IMR-90 (cell line): ENCODE data around the gene UST. TPM values are rescaled to one million over a fixed set of nuclear protein-coding genes. Genes with fewer than 3 reads are reported as not detected.

Experiments used
- ATAC-seq: fragments of 200-7000 bp; cut with Tn5 transposase; 2 replicates; pipeline ENCODE4 v1.9.1; 2020; ENCODE audit warnings: low read depth, mild to moderate bottlenecking, moderate library complexity
- BruUV-seq: library from RNA; stranded (reverse); fragments of 400-500 nt; replicated peaks from 2 replicates; lab custom pipeline; 2021; lab: Mats Ljungman, UMichigan
- CTCF ChIA-PET: fragments of 300-600 bp; formaldehyde crosslinking; extraction: SDS; loops from one replicate; lab custom pipeline; 2021; ENCODE audit warnings: antibody characterized with exemption; lab: Yijun Ruan, JAX
- POLR2A ChIA-PET: fragments of 300-600 bp; sonication (Branson Sonifier 250); formaldehyde crosslinking; loops from one replicate; lab custom pipeline; 2022; ENCODE audit warnings: antibody characterized with exemption; ENCODE audit not compliant: unreplicated experiment; lab: Charles Lee
- DNase-seq: peaks from one replicate; pipeline ENCODE4 v3.0.0; 2013
- H2AFZ ChIP-seq: replicated peaks from 2 replicates; pipeline ENCODE3; 2013; ENCODE audit warnings: low read length, mild to moderate bottlenecking; ENCODE audit not compliant: poor library complexity
- H2AK5ac ChIP-seq: 2 replicates; pipeline ENCODE4 v1.6.1; 2013; ENCODE audit warnings: low read depth, low read length, inconsistent platforms
- H2AK9ac ChIP-seq: replicated peaks from 2 replicates; pipeline ENCODE3; 2013; ENCODE audit warnings: mild to moderate bottlenecking, low read depth, low read length, moderate library complexity; ENCODE audit not compliant: poor library complexity
- H2BK120ac ChIP-seq: 2 replicates; pipeline ENCODE4 v1.6.1; 2013; ENCODE audit warnings: low read depth, low read length, inconsistent platforms
- H2BK15ac ChIP-seq: 3 replicates; pipeline ENCODE4 v1.6.1; 2013; ENCODE audit warnings: low read depth, low read length, inconsistent platforms
- H2BK20ac ChIP-seq: 2 replicates; pipeline ENCODE4 v1.6.1; 2013; ENCODE audit warnings: low read depth, mild to moderate bottlenecking, inconsistent platforms, low read length, moderate library complexity
- H2BK5ac ChIP-seq: 2 replicates; pipeline ENCODE4 v1.6.1; 2013; ENCODE audit warnings: mild to moderate bottlenecking, low read depth, low read length, inconsistent platforms; ENCODE audit not compliant: poor library complexity, severe bottlenecking
- H3K14ac ChIP-seq: replicated peaks from 2 replicates; pipeline ENCODE4 v1.6.1; 2013; ENCODE audit warnings: low read depth, low read length, inconsistent platforms
- H3K18ac ChIP-seq: 2 replicates; pipeline ENCODE4 v1.6.1; 2013; ENCODE audit warnings: low read depth, low read length, control low read depth
- H3K23ac ChIP-seq: 2 replicates; pipeline ENCODE4 v1.6.1; 2013; ENCODE audit warnings: low read depth, low read length, inconsistent platforms
- H3K27ac ChIP-seq: 2 replicates; pipeline ENCODE4 v1.5.1; 2013; ENCODE audit warnings: mild to moderate bottlenecking, control low read depth, low read length; ENCODE audit not compliant: insufficient read depth
- H3K27me3 ChIP-seq: 2 replicates; pipeline ENCODE4 v1.6.1; 2013; ENCODE audit warnings: low read length; ENCODE audit not compliant: control insufficient read depth, insufficient read depth
- H3K36me3 ChIP-seq: 2 replicates; pipeline ENCODE4 v1.6.1; 2013; ENCODE audit warnings: low read length, mixed read lengths; ENCODE audit not compliant: control insufficient read depth, insufficient read depth
- H3K4ac ChIP-seq: 2 replicates; pipeline ENCODE4 v1.6.1; 2013; ENCODE audit warnings: low read depth, low read length, inconsistent platforms
- H3K4me1 ChIP-seq: 2 replicates; pipeline ENCODE4 v1.6.1; 2013; ENCODE audit warnings: low read length, mixed read lengths; ENCODE audit not compliant: control insufficient read depth, insufficient read depth
- H3K4me2 ChIP-seq: 2 replicates; pipeline ENCODE4 v1.6.1; 2013; ENCODE audit warnings: low read depth, mild to moderate bottlenecking, control low read depth, low read length, moderate library complexity
- H3K4me3 ChIP-seq: 2 replicates; pipeline ENCODE4 v1.5.1; 2013; ENCODE audit warnings: low read depth, mild to moderate bottlenecking, control low read depth, low read length, moderate library complexity; ENCODE audit not compliant: insufficient read depth
- H3K56ac ChIP-seq: 2 replicates; pipeline ENCODE4 v1.6.1; 2013; ENCODE audit warnings: low read length, inconsistent platforms; ENCODE audit not compliant: insufficient read depth; ENCODE audit errors: extremely low read depth
- H3K79me1 ChIP-seq, 2 experiments: 2 replicates each; pipeline ENCODE4 v1.6.1; 2013; ENCODE audit warnings: low read length in 2 of 2, inconsistent platforms in 1 of 2, low read depth in 1 of 2
- H3K9ac ChIP-seq: 2 replicates; pipeline ENCODE4 v1.6.1; 2013; ENCODE audit warnings: low read depth, low read length, control low read depth
- H3K9me1 ChIP-seq: 2 replicates; pipeline ENCODE4 v1.6.1; 2013; ENCODE audit warnings: low read length, inconsistent platforms; ENCODE audit not compliant: insufficient read depth
- H3K9me3 ChIP-seq: 2 replicates; pipeline ENCODE4 v1.6.1; 2013; ENCODE audit warnings: low read length; ENCODE audit not compliant: control insufficient read depth, insufficient read depth
- H4K20me1 ChIP-seq: 2 replicates; pipeline ENCODE4 v1.6.1; 2013; ENCODE audit warnings: low read length, inconsistent platforms; ENCODE audit not compliant: insufficient read depth
- H4K5ac ChIP-seq: 2 replicates; pipeline ENCODE4 v1.6.1; 2013; ENCODE audit warnings: mild to moderate bottlenecking, low read depth, low read length, control low read depth
- H4K8ac ChIP-seq, 2 experiments: 2 replicates each; pipeline ENCODE4 v1.6.1; 2013; ENCODE audit warnings: low read depth in 2 of 2, low read length in 2 of 2, control low read depth in 1 of 2, inconsistent platforms in 1 of 2
- H4K91ac ChIP-seq: 2 replicates; pipeline ENCODE4 v1.6.1; 2013; ENCODE audit warnings: low read depth, low read length, inconsistent platforms; ENCODE audit not compliant: insufficient read depth
- BHLHE40 ChIP-seq: fragments of 150-350 bp; IDR thresholded peaks from 2 replicates; pipeline ENCODE4 v1.6.1; 2016; ENCODE audit warnings: mild to moderate bottlenecking, low read depth, low read length
- CEBPB ChIP-seq: IDR thresholded peaks from 2 replicates; pipeline ENCODE4 v1.6.1; 2012; ENCODE audit warnings: low read depth, low read length, improper control_type of control experiment
- CHD1 ChIP-seq: IDR thresholded peaks from 2 replicates; pipeline ENCODE4 v1.6.1; 2012; ENCODE audit warnings: low read depth, low read length, improper control_type of control experiment
- CTCF ChIP-seq: conservative IDR thresholded peaks from 2 replicates; pipeline ENCODE4 v1.5.1; 2012; ENCODE audit warnings: mild to moderate bottlenecking, low read depth, low read length, improper control_type of control experiment
- FOS ChIP-seq: fragments of 150-350 bp; IDR thresholded peaks from 2 replicates; pipeline ENCODE4 v1.6.1; 2016; ENCODE audit warnings: low read depth, low read length
- MAFK ChIP-seq: IDR thresholded peaks from 2 replicates; pipeline ENCODE4 v1.6.1; 2012; ENCODE audit warnings: low read depth, low read length, improper control_type of control experiment
- MAZ ChIP-seq: IDR thresholded peaks from 2 replicates; pipeline ENCODE4 v1.6.1; 2012; ENCODE audit warnings: low read depth, mild to moderate bottlenecking, low read length, improper control_type of control experiment, moderate library complexity, borderline replicate concordance
- MXI1 ChIP-seq: IDR thresholded peaks from 2 replicates; pipeline ENCODE4 v1.6.1; 2012; ENCODE audit warnings: low read depth, mild to moderate bottlenecking, low read length, moderate library complexity, borderline replicate concordance
- NFE2L2 ChIP-seq: fragments of 150-350 bp; IDR thresholded peaks from 2 replicates; pipeline ENCODE4 v1.6.1; 2016; ENCODE audit warnings: low read depth, mild to moderate bottlenecking, low read length
- RAD21 ChIP-seq: IDR thresholded peaks from 2 replicates; pipeline ENCODE4 v1.6.1; 2012; ENCODE audit warnings: low read length, improper control_type of control experiment
- RCOR1 ChIP-seq: IDR thresholded peaks from 2 replicates; pipeline ENCODE4 v1.6.1; 2012; ENCODE audit warnings: mild to moderate bottlenecking, low read length, improper control_type of control experiment; ENCODE audit not compliant: insufficient replicate concordance
- RFX5 ChIP-seq: IDR thresholded peaks from 2 replicates; pipeline ENCODE4 v1.8.0; 2012; ENCODE audit warnings: low read depth, mild to moderate bottlenecking, low read length, moderate library complexity
- SMC3 ChIP-seq: fragments of 150-350 bp; IDR thresholded peaks from 2 replicates; pipeline ENCODE4 v1.6.1; 2016; ENCODE audit warnings: low read depth, mild to moderate bottlenecking, antibody characterized with exemption, low read length, moderate library complexity
- WGBS, 2 experiments: methylation state at CpG; one replicate each; pipeline versions ENCODE4 v1.1.5 to v1.1.7; 2013; ENCODE audit warnings: missing lambda C conversion rate in 2 of 2; ENCODE audit not compliant: insufficient read length in 1 of 2; ENCODE audit errors: extremely low coverage in 2 of 2; 5-methylcytosine and 5-hydroxymethylcytosine counted together
- dilution Hi-C: fragments of 300-500 bp; cut with HindIII; formaldehyde crosslinking; loops from one replicate; pipeline ENCODE4 v1.14.3; 2018; ENCODE audit warnings: low sequenced_read_pairs; ENCODE audit not compliant: unreplicated experiment
- in situ Hi-C: fragments of 300-500 bp; cut with MboI; formaldehyde crosslinking; loops from 3 replicates; pipeline ENCODE4 v1.14.3; 2019; ENCODE audit warnings: low sequenced_read_pairs, inconsistent platforms, mixed read lengths
- intact Hi-C: fragments of 100-400 bp; cut with micrococcal nuclease; formaldehyde crosslinking; loops from 2 replicates; pipeline ENCODE4 v1.10.0; 2022
- polyA plus RNA-seq, 3 experiments: library from polyadenylated mRNA; depleted of rRNA; stranded (reverse); fragments of >200 nt; gene quantifications; 2 replicates each; pipeline ENCODE4 v1.2.3, GENCODE V29; 2012; ENCODE audit warnings: low replicate concordance in 1 of 3
- total RNA-seq: library from RNA; depleted of rRNA; stranded (reverse); fragments of >200 nt; gene quantifications from 2 replicates; pipeline ENCODE4 v1.2.3, GENCODE V29; 2012
- TF ChIP-seq, protein P1 (sequence below): fragments of 150-350 bp; IDR thresholded peaks from 2 replicates; pipeline ENCODE4 v1.6.1; 2016; ENCODE audit warnings: low read depth, mild to moderate bottlenecking, low read length, moderate library complexity, borderline replicate concordance
- TF ChIP-seq, protein P2 (sequence below): fragments of 150-350 bp; IDR thresholded peaks from 2 replicates; pipeline ENCODE4 v1.6.1; 2017; ENCODE audit warnings: mild to moderate bottlenecking, antibody characterized with exemption, low read length, low read depth

The UST gene
- total and polyA plus RNA-seq, 2 of the 4 experiments (the other 2 are of a cell fraction), result 7.7 to 13.8 TPM

DNA sequence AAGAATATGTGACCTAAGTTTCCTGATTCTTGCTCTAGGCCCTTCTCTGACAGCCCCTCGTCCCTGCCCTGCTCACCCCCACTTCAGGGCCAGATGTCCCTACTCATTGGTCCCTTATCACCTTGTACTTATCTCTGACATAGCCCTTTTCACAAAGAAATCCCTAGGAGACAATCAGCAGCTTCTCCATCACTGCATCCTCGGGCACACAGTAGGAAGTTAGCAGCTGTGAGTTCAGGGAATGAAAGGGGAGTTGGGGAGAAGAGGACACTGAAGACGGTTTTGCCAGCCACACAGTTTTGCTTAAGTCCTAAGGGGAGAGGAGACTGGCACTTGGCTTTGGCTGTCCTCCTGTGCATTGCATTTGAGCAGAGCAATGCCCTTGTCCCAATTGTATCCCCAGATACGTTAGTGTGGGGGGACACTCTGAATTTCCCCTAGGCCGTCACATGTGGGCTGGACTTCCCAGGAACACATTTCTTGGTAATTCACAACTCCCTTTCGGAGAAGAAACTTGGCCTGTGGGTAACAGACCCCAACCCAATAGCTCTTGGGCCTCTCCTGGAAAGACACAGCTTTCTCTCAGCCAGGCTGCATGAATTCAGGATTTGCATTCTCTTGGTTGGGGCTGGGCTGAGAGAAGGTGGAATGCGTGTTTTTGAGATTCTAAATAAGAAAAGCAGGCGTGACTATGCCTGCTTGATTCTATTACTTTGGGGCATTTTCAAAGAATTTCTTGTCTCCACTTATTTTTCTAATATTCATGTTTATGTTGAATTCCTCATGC, 177.6 kb downstream of the UST start:
- 75% methylated on average over 2 of the region's 8 CpGs; no CpG with 5 or more reads in 1 of the 2 experiments for WGBS, 2 experiments
- Histone ChIP-seq H2AFZ (no peak overlapping the region), H3K9ac (no peak overlapping the region), H2AK5ac (no peak overlapping the region), H3K4ac (no peak overlapping the region), H3K4me1 (no peaks in the 10 kb centered on the region), H3K4me2 (no peak overlapping the region), H3K36me3 (no peaks in the 10 kb centered on the region), H4K20me1 (no peaks in the 10 kb centered on the region; the same call in 1 of the 2 replicates), H3K56ac (no peak overlapping the region), H4K91ac (no peak overlapping the region), H3K9me3 (no peaks in the 10 kb centered on the region), H3K27me3 (no peaks in the 10 kb centered on the region), H4K5ac (no peak overlapping the region), H3K79me1 (peaks cover 4 to 6% of the 10 kb centered on the region in 2 experiments; a peak in 2 of 4 replicates), H4K8ac (no peak overlapping the region), H2BK20ac (no peak overlapping the region), H2BK120ac (no peak overlapping the region), H3K14ac (no peak overlapping the region), H2AK9ac (no peak overlapping the region), H3K27ac (no peak overlapping the region), H2BK5ac (no peak overlapping the region), H3K4me3 (no peak overlapping the region), H3K23ac (no peak overlapping the region), H3K18ac (no peak overlapping the region), H2BK15ac (no peak overlapping the region), H3K9me1 (peaks cover 3% of the 10 kb centered on the region)
- in situ Hi-C loops, result no loop called here
- ATAC-seq (no peak), DNase-seq (no peak)
- ChIA-PET CTCF (no interaction called here), POLR2A (no interaction called here)
- BruUV-seq, result no TSS peak
- intact Hi-C loops, result no loop called here
- dilution Hi-C loops, result no loop called here
- TF ChIP-seq RCOR1 (no peak), MAFK (no peak), RAD21 (no peak), SMC3 (no peak), BHLHE40 (no peak), CHD1 (no peak), NFE2L2 (no peak), MAZ (no peak), RFX5 (no peak), CTCF (no peak), MXI1 (no peak), CEBPB (no peak), FOS (no peak)
- TF ChIP-seq, protein P1, sequence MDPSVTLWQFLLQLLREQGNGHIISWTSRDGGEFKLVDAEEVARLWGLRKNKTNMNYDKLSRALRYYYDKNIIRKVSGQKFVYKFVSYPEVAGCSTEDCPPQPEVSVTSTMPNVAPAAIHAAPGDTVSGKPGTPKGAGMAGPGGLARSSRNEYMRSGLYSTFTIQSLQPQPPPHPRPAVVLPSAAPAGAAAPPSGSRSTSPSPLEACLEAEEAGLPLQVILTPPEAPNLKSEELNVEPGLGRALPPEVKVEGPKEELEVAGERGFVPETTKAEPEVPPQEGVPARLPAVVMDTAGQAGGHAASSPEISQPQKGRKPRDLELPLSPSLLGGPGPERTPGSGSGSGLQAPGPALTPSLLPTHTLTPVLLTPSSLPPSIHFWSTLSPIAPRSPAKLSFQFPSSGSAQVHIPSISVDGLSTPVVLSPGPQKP, result no peak
- TF ChIP-seq, protein P2, sequence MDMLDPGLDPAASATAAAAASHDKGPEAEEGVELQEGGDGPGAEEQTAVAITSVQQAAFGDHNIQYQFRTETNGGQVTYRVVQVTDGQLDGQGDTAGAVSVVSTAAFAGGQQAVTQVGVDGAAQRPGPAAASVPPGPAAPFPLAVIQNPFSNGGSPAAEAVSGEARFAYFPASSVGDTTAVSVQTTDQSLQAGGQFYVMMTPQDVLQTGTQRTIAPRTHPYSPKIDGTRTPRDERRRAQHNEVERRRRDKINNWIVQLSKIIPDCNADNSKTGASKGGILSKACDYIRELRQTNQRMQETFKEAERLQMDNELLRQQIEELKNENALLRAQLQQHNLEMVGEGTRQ, result no peak
